NT2/D1 (cell line): ENCODE results near the gene MAML2.

Experiments
- YY1 ChIP-seq: IDR thresholded peaks from 2 replicates; pipeline ENCODE4 v1.6.1; 2011; ENCODE audit not compliant: insufficient read length, insufficient read depth
- ZNF274 ChIP-seq: IDR thresholded peaks from 2 replicates; pipeline ENCODE4 v1.6.1; 2011; ENCODE audit warnings: mild to moderate bottlenecking, low read depth, low read length

DNA sequence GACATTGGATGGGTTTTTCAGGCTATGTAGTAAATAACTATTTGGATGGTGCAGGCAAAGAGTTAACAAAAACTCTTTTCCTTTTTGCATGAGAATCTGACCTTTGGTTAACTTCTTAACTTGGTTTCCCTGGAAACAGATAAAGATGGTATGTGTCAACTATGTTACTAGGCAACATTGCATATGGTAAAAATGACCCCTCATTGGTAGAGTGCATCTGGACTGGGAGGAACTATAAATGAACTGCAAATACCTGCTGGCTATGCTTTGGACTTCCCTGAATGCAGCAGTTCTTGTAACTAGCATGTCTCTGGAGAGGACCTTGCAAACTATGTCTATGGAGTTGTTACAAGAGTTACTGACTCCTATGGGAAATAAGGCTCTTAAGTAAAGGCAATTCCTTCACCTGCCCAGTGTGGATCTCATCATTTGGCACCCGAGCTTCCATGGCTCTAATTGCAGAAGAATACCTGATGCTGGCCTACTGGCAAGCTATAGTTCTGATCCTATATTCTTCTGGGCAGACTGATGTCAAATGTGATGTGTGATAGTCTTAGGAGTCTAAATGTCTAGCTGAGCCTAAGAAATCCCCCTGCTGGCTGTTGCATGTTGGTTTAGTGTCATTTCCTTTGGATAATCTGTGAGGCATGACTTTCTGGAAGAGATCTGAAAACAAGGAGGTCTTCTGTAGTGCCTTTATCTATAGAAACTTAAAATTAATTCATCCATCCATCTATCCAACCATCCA lies 292.4 kb downstream of the MAML2 start:
- no peak for TF ChIP-seq ZNF274
- no peak for TF ChIP-seq YY1
